IPS-18c (cell line): Measurements from ENCODE around the gene HIP1.
A peak's percentile ranks its signal among the peaks of the same experiment; 100 is the strongest.
"Not testable (repeated sequence)": the region's sequence is repeated elsewhere in the genome, so short reads cannot be mapped to it uniquely, and the experiment has no call there.

ENCODE experiments used
- H3K4me3 ChIP-seq: 2 replicates; pipeline ENCODE4 v1.7.0; 2013; ENCODE audit warnings: low read depth, mild to moderate bottlenecking, low read length, moderate library complexity; ENCODE audit not compliant: insufficient read depth
- H3K9me3 ChIP-seq: one replicate; pipeline ENCODE4 v1.6.1; 2013; ENCODE audit warnings: mild to moderate bottlenecking, low read length, moderate library complexity; ENCODE audit not compliant: control insufficient read depth, insufficient read depth

Gene HIP1

GRCh38 chr7:75639071-75639885 lies 99.5 kb downstream of the HIP1 start:
- Histone ChIP-seq H3K4me3 (peak overlapping the region; percentile 97), H3K9me3 (peaks cover 3% of the 10 kb centered on the region)

- H3K9me3 ChIP-seq, result peaks cover 3% of the 10 kb centered on the region
- peak overlapping the region; percentile 97 for H3K4me3 ChIP-seq
Measured at GRCh38 chr7:75638594-75639070, 100.1 kb downstream of the HIP1 start.

GRCh38 chr7:75637854-75638593 lies 100.7 kb downstream of the HIP1 start:
- H3K4me3 ChIP-seq, result peak overlapping the region; percentile 97
- H3K9me3 ChIP-seq, result peaks cover 3% of the 10 kb centered on the region

GRCh38 chr7:75635036-75635435 lies 103.7 kb downstream of the HIP1 start:
- Histone ChIP-seq H3K4me3 (no peak overlapping the region), H3K9me3 (peaks cover 3% of the 10 kb centered on the region)

GRCh38 chr7:75632587-75632986 lies 106.2 kb downstream of the HIP1 start:
- not testable (repeated sequence) for H3K4me3 ChIP-seq, H3K9me3 ChIP-seq

- H3K4me3 ChIP-seq, result no peak overlapping the region
Measured at GRCh38 chr7:75631711-75632110, 107.0 kb downstream of the HIP1 start.

GRCh38 chr7:75630549-75630948 lies 108.2 kb downstream of the HIP1 start:
- Histone ChIP-seq H3K9me3 (peaks cover 3% of the 10 kb centered on the region), H3K4me3 (no peak overlapping the region)

More at GRCh38 chr7:75631711-75632110, 107.0 kb downstream of the HIP1 start:
- H3K9me3 ChIP-seq, result peaks cover 3% of the 10 kb centered on the region

GRCh38 chr7:75629044-75629443 lies 109.7 kb downstream of the HIP1 start:
- Histone ChIP-seq H3K4me3 (no peak overlapping the region), H3K9me3 (peaks cover 3% of the 10 kb centered on the region)

- H3K4me3 ChIP-seq, result no peak overlapping the region
- peaks cover 3% of the 10 kb centered on the region for H3K9me3 ChIP-seq
Measured at GRCh38 chr7:75628055-75628454, 110.7 kb downstream of the HIP1 start.

GRCh38 chr7:75626954-75627353 lies 111.8 kb downstream of the HIP1 start:
- no peak overlapping the region for H3K4me3 ChIP-seq
- H3K9me3 ChIP-seq, result peaks cover 3% of the 10 kb centered on the region

GRCh38 chr7:75625868-75626267 lies 112.9 kb downstream of the HIP1 start:
- Histone ChIP-seq H3K4me3 (no peak overlapping the region), H3K9me3 (peaks cover 3% of the 10 kb centered on the region)

- no peak overlapping the region for H3K4me3 ChIP-seq
Measured at GRCh38 chr7:75624134-75624832, 114.5 kb downstream of the HIP1 start.

GRCh38 chr7:75623390-75624133 lies 115.2 kb downstream of the HIP1 start:
- Histone ChIP-seq H3K4me3 (no peak overlapping the region), H3K9me3 (peaks cover 3% of the 10 kb centered on the region)

More at GRCh38 chr7:75624134-75624832, 114.5 kb downstream of the HIP1 start:
- H3K9me3 ChIP-seq, result peaks cover 3% of the 10 kb centered on the region

- no peak overlapping the region for H3K4me3 ChIP-seq
- H3K9me3 ChIP-seq, result no peaks in the 10 kb centered on the region
Measured at GRCh38 chr7:75621124-75621523, 117.6 kb downstream of the HIP1 start.

GRCh38 chr7:75619636-75620035 lies 119.1 kb downstream of the HIP1 start:
- no peak overlapping the region for H3K4me3 ChIP-seq
- H3K9me3 ChIP-seq, result no peaks in the 10 kb centered on the region

- no peak overlapping the region for H3K4me3 ChIP-seq
- no peaks in the 10 kb centered on the region for H3K9me3 ChIP-seq
Measured at GRCh38 chr7:75617634-75618234, 121.0 kb downstream of the HIP1 start.
